ENCODE measurements around the gene HHLA2. TPM values are rescaled to one million over a fixed set of nuclear protein-coding genes. Genes with fewer than 3 reads are reported as not detected.

Gene HHLA2
- total RNA-seq, 1 experiment from 2014 or later = 0.07 TPM

- TF ChIP-seq NR1H2 (CRISPR knock-in tag; IDR thresholded peaks at IDR 0.05) (no peak), PRRX2 (CRISPR knock-in tag; IDR thresholded peaks at IDR 0.05) (no peak), ATF1 (CRISPR knock-in tag; IDR thresholded peaks at IDR 0.05) (no peak)
Measured at GRCh38 chr3:108300103-108300849, 3.9 kb downstream of the HHLA2 start (continued).

- POLR2A ChIA-PET = interaction anchor here (1.0 kb wide), 1 partner anchor 11 kb away, joined by 3 read pairs; no protein-coding TSS in a partner anchor
Measured at GRCh38 chr3:108301695-108302404, 5.5 kb downstream of the HHLA2 start.

GRCh38 chr3:108302570-108302969 lies 6.2 kb downstream of the HHLA2 start:
- Mint-ChIP-seq H3K36me3 (no peaks in the 10 kb centered on the region), H3K4me3 (no peak overlapping the region), H3K9me3 (no peaks in the 10 kb centered on the region), H3K4me1 (peaks cover 19% of the 10 kb centered on the region), H3K27me3 (ENCODE audit: low read depth) (no peaks in the 10 kb centered on the region), H3K27ac (no peak overlapping the region)
- no peak for ATAC-seq
- no peak for DNase-seq (ENCODE audit: low spot score)
- CTCF ChIA-PET = no interaction called here
- POLR2A ChIA-PET = interaction anchor here (1.0 kb wide), 1 partner anchor 10 kb away, joined by 3 read pairs; no protein-coding TSS in a partner anchor
- TF ChIP-seq E2F5 (CRISPR knock-in tag; IDR thresholded peaks at IDR 0.05) (no peak), ZNF232 (CRISPR knock-in tag; IDR thresholded peaks at IDR 0.05) (no peak), RORB (CRISPR knock-in tag; IDR thresholded peaks at IDR 0.05) (no peak), ETV6 (CRISPR knock-in tag; IDR thresholded peaks at IDR 0.05) (no peak), CREM (CRISPR knock-in tag; IDR thresholded peaks at IDR 0.05) (no peak), TCF7 (CRISPR knock-in tag; IDR thresholded peaks at IDR 0.05; ENCODE audit: low read depth) (no peak), SMAD4 (CRISPR knock-in tag; IDR thresholded peaks at IDR 0.05) (no peak), ARID4B (CRISPR knock-in tag; IDR thresholded peaks at IDR 0.05; ENCODE audit: borderline replicate concordance) (no peak), ZNF138 (CRISPR knock-in tag; conservative IDR thresholded peaks at IDR 0.05) (no peak), ATF2 (CRISPR knock-in tag; IDR thresholded peaks at IDR 0.05; ENCODE audit: borderline replicate concordance, low read depth) (no peak), IRF2 (CRISPR knock-in tag; IDR thresholded peaks at IDR 0.05; ENCODE audit: borderline replicate concordance, low read depth) (no peak), ZNF219 (CRISPR knock-in tag; IDR thresholded peaks at IDR 0.05; ENCODE audit: borderline replicate concordance) (no peak), E2F1 (CRISPR knock-in tag; IDR thresholded peaks at IDR 0.05) (no peak), JUN (CRISPR knock-in tag; IDR thresholded peaks at IDR 0.05) (no peak)

More at GRCh38 chr3:108301695-108302404, 5.5 kb downstream of the HHLA2 start:
- no peak for ATAC-seq
- CTCF ChIA-PET = no interaction called here
- no peaks in the 10 kb centered on the region for H3K9me3 Mint-ChIP-seq
- H3K4me3 Mint-ChIP-seq = no peak overlapping the region
- H3K27ac Mint-ChIP-seq = no peak overlapping the region
- H3K36me3 Mint-ChIP-seq = no peaks in the 10 kb centered on the region
- no peak for DNase-seq (ENCODE audit: low spot score)
- no peaks in the 10 kb centered on the region for H3K27me3 Mint-ChIP-seq (ENCODE audit: low read depth)
- TF ChIP-seq FOXP1 (CRISPR knock-in tag; IDR thresholded peaks at IDR 0.05; ENCODE audit: borderline replicate concordance) = no peak
- H3K4me1 Mint-ChIP-seq = peaks cover 19% of the 10 kb centered on the region

Data from WTC11 (cell line).